GM10248 (cell line): Measurements from ENCODE around the gene OR51F1.
"Not testable (repeated sequence)": the region's sequence is repeated elsewhere in the genome, so short reads cannot be mapped to it uniquely, and the experiment has no call there.

Experiments used
- CTCF ChIA-PET: fragments of 300-600 bp; sonication (Branson Sonifier 250); formaldehyde crosslinking; extraction: SDS; loops from one replicate; lab custom pipeline; 2021; ENCODE audit warnings: antibody characterized with exemption; lab: Yijun Ruan, JAX
- POLR2A ChIA-PET: fragments of 350-650 bp; sonication (Branson Sonifier 250); formaldehyde crosslinking; extraction: SDS; loops from one replicate; lab custom pipeline; 2020; ENCODE audit warnings: antibody characterized with exemption; lab: Yijun Ruan, JAX
- DNase-seq: peaks from one replicate; pipeline ENCODE4 v3.0.0; 2012; ENCODE audit errors: extremely low spot score
- CTCF ChIP-seq: IDR thresholded peaks from 2 replicates; pipeline ENCODE4 v1.5.1; 2012; ENCODE audit warnings: mild to moderate bottlenecking, low read depth; ENCODE audit errors: extremely low read depth, missing control alignments, control extremely low read depth

The OR51F1 gene

GRCh38 chr11:4769838-4770237, at the start of gene OR51F1:
Gene OR51F1 (minus strand): TSS chr11:4769938. CDS start chr11:4769938, 0 bp downstream.
- DNase-seq: no peak
- ChIA-PET CTCF (no interaction called here), POLR2A (no interaction called here)
- TF ChIP-seq CTCF: no peak

- no peak for DNase-seq
- TF ChIP-seq CTCF: no peak
- POLR2A ChIA-PET: no interaction called here
- CTCF ChIA-PET: no interaction called here
These were observed 39.5 kb upstream of the OR51F1 start for GRCh38 chr11:4809246-4809645.

GRCh38 chr11:4808476-4808875, 38.7 kb upstream of the OR51F1 start:
- POLR2A ChIA-PET: no interaction called here
- no peak for TF ChIP-seq CTCF
- no peak for DNase-seq
- CTCF ChIA-PET: no interaction called here

- no peak for DNase-seq
- ChIA-PET CTCF (no interaction called here), POLR2A (no interaction called here)
- no peak for TF ChIP-seq CTCF
These were observed 34.5 kb upstream of the OR51F1 start, which contains the start of gene OR52R1 for GRCh38 chr11:4804280-4804679. Gene OR52R1 (minus strand): TSS chr11:4804380. CDS start chr11:4804380, 0 bp downstream.

- DNase-seq, POLR2A ChIA-PET, CTCF ChIA-PET: not testable (repeated sequence)
These were observed 31.6 kb upstream of the OR51F1 start for GRCh38 chr11:4801316-4801715.

GRCh38 chr11:4798427-4799183, 28.9 kb upstream of the OR51F1 start:
- no peak for DNase-seq
- TF ChIP-seq CTCF: no peak
- CTCF ChIA-PET: no interaction called here
- POLR2A ChIA-PET: no interaction called here

GRCh38 chr11:4797206-4797605, 27.5 kb upstream of the OR51F1 start:
- ChIA-PET POLR2A (no interaction called here), CTCF (no interaction called here)
- no peak for DNase-seq
- no peak for TF ChIP-seq CTCF
